Activated CD4-positive, CD25-positive, alpha-beta regulatory T cell treated with anti-CD3 and anti-CD28 coated beads, Interleukin-2, amount 50 U/mL, for 16 hours (primary cell): ENCODE measurements around the gene WIZ.

Experiments
- DNase-seq: peaks from one replicate; pipeline ENCODE4 v3.0.0-alpha.2; 2020; ENCODE audit warnings: low read depth, low spot score

Gene WIZ

GRCh38 chr19:15378534-15379082 lies 71.1 kb downstream of the WIZ start:
- peak; percentile 26 for DNase-seq

DNA sequence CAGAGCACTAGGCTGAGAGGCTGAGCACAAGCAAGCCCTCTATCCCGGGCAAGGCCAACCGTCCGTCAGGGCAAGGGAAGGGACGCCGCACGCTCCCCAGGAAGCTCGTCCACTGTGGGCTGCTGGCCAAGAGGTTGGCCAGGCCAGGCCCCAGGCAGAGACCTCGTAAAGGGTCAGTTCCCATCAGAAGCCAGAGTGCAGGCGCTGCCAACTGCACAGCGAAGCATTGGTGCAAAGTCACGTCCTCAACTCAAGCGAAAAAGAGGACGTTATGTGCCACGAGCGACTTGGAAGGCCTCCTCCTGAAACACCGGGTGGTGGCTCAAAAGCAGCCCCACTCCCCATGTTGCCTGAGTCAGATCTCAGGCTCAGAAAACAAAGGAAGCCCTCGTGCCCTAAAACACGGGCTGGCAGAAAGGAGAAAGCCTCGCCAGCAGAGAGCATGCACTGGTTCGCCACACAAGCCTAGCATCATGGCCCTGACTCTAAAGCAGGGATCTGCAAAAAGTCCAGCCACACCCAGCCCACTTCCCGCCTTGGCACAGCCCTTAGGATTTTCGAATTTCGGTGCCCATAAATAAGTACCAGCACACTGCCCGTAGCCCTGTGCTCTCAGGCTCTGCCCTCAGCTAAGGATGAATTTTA lies 74.8 kb downstream of the WIZ start:
- no peak for DNase-seq

DNA sequence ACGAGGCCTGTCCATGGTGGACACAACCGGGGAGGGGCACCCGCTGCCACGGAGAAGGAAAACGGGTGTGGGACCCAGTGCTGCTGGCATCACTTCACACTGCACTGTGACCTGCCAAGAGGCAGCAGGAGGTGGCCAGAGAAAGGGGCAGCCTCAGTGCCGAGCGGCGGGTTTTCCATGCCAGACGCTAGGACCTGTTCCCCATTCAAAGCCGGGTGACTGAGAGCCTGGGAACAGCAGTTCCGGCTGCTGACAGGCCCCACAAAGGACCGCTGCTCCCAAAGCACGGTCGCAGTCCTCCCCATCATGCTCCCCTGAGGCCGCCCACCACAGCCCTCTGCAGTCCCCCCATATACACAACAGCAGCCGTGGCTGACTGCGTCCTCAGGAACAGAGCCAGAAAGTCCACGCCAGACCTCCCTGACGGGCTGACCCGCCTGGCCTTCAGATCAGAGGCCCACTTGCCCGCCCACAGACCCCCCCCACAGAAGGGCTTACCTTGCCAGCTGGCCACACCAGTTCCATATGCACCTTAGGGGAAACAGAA lies 75.6 kb downstream of the WIZ start:
- no peak for DNase-seq

GRCh38 chr19:15373644-15374043 lies 76.1 kb downstream of the WIZ start:
- no peak for DNase-seq

- DNase-seq, result no peak
Measured at GRCh38 chr19:15372891-15373301, 76.9 kb downstream of the WIZ start.

DNA sequence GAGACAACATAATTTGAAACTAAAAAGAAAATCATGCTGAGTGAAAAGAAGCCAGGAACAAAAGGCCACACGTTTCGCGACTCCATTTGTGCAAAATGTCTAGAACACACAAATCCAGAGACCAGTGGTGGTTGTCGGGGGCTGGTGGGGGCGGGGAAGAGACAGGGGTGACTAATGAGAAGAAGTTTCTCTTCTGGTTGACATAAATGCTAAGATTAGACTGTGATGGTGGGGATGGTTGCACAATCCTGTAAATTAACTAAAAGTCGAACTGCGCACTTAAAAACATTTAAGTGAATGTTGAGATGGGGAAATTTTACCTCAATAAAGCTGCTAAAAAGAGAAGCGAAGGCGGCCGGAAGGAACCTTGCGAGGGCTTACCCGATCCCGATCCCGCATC lies 77.3 kb downstream of the WIZ start:
- DNase-seq, result no peak

GRCh38 chr19:15371786-15372380 lies 77.9 kb downstream of the WIZ start:
- DNase-seq, result no peak

GRCh38 chr19:15371119-15371518 lies 78.6 kb downstream of the WIZ start:
- DNase-seq, result no peak
